NK-92 treated with Interleukin-12 subunit alpha and Interleukin-12 subunit beta, amount 100 ng/mL, for 24 hours (cell line): Measurements from ENCODE around the gene ELK4.

Experiments used
- DNase-seq: peaks from one replicate; lab custom pipeline; 2025; lab: John Stamatoyannopoulos, UW

Gene ELK4, protein sequence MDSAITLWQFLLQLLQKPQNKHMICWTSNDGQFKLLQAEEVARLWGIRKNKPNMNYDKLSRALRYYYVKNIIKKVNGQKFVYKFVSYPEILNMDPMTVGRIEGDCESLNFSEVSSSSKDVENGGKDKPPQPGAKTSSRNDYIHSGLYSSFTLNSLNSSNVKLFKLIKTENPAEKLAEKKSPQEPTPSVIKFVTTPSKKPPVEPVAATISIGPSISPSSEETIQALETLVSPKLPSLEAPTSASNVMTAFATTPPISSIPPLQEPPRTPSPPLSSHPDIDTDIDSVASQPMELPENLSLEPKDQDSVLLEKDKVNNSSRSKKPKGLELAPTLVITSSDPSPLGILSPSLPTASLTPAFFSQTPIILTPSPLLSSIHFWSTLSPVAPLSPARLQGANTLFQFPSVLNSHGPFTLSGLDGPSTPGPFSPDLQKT

DNA sequence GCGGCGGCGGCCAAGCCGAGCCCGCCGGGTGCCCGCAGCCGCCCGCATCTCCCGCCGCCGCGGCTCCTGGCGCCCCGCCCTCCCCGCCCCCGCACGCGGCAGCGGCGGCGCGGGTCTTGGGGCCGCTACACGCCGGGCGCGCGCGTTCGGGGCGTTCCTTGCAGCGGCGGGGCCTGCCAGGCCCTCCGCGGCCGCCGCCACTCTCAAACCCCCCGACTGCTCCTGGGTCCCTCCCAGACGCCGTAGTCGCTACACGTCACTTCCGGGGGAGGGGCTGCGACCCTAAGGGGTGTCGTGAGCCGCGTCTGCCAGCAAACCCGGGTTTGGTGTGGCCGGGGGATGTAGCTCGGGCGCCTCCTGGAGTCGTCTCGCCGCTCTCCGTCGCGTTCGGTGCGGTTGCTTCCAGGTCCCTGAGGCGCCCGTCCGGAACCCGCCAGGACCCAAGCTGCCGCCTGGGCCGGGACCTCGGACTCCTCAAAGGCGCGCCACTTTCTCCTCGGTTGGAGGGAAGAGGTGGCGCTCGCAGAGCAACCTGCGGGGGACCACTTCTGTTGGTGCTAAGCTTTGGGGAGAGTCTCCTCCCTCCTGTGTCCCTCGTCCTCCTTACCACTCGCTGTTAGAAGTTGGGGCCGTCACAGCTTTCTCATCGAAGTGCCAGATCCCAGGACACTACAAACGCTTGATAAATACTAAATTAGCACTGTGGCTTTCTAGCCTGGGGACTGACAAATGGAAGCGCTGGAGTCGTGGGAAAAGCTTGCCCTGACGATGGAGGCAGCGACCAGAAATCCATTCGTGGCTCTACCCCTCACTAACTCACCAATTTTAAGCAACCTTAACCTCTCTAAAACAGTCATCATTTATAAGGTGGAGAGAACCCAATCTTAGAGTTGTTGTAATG lies at the start of gene ELK4:
Gene ELK4 (minus strand): TSS at position 244 of the 901 bp plus-strand sequence. CDS start 8,129 bp downstream, outside the sequence.
- peak; percentile 99 for DNase-seq

DNA sequence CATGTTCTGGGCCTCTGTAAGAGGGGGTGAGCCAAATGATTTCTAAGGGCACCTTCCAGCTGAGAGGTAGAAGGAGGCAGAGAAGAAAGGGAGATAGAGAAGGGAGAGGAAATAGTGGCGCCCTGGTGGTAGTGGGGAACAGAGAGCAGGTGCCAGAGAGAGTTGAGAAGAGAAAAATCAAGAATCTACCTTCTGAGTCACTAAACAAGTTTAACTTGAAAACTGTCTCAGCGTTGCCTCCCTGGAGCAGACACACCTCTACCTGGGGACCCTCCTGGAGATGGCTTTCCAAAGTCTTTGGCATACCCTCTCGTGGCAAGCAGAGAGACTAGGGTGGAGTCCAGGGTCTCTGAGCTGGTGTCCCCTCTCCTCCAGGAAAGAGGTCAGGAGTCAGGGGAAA lies 49.6 kb upstream of the ELK4 start:
- DNase-seq: no peak

DNA sequence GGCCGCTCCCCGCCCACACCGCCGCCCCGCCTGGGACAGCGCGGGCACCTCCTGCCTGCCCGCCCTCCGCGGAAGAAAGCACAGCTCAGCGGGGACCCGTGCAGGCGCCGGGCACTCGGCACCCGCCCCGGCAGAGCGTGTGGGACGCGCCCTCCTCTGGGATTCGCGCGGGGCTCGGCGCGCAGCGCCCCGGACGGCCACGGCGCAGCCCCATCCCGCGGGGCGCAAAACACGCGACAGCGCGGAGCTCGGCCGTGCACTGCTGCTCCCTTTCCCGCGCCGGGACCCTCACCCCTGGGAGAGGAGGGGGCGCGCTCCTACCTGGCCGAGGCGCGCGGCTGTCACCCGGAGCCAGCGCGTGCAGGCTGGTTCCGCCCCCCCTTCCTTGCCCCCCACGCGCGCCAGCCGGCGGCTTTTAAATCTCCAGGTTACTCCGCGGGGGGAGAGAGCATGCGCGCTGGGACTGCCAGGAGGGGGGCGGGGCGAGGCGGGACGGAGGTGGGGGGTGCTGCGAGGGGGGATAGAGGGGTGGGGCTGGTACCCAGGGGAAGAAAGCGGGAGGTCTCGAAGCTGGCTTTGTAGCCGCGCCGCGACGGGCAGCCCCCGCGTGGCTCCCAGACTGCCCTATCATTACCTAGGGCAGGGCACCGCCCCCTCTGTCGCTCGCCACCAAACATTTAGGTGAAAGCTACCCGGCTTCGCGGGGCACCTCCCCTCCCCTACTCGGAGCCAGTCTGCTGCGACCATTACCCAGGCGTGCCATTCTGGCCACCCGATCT lies 48.5 kb upstream of the ELK4 start, which contains the start of gene SLC45A3:
Gene SLC45A3 (minus strand): TSS at position 437 of the 779 bp plus-strand sequence. CDS start 15,853 bp downstream, outside the sequence.
- no peak for DNase-seq

DNA sequence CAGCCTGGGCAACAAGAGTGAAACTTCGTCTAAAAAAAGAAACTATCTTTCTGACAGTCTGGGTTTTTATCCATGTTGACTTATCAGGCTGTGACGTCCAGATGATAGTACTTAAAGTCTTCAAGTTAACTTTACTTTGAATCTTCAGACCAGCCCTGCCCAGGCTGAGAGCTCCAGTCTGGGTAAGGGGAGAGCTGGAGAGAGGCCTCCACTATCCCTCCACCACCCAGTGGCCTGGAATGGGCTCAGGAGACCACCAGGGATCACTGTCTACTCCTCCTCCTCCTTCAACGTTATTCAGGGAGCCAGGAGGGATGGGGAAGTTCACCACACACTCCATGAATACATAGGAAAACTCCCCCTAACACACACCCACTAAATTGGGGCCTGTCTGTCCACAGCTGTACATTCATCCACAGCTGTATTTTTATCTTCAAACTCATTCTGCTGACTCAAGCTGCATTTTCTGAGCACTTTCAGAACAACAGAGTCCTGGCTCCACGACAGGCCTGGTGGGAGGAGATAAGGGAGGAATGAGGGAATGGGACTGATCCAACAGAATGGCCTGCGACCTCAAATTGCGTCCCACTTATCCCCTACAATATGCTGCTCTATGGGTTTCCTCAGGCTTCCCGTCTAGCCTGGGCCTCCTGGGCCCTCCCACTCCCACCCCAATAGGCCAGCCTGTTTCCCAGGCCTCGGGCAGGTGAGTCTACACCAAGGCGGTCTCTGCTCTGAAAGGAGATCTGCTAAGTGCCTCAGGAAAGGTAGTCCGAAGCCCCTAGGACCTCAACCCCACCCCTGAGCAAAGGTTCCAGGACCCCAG lies 46.7 kb upstream of the ELK4 start:
- no peak for DNase-seq

DNA sequence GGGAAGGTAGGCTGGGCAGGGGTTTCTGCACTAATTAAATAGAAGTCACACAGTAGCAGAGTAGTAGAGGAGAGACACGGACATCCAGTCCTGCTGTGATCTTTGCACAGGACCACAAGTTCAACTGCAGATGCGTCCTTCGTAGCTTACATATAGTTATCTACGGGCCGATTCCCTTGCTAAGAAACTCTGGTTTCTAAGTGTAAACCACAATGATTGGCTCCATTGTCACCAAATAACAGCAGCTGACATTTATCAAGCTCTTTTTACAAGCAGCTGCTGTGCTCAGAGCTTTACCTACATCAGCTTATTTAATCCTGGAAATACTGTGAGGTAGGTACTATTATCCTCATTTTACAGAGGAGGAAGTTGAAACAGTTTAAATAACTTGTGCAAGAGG lies 45.4 kb upstream of the ELK4 start:
- DNase-seq: no peak

DNA sequence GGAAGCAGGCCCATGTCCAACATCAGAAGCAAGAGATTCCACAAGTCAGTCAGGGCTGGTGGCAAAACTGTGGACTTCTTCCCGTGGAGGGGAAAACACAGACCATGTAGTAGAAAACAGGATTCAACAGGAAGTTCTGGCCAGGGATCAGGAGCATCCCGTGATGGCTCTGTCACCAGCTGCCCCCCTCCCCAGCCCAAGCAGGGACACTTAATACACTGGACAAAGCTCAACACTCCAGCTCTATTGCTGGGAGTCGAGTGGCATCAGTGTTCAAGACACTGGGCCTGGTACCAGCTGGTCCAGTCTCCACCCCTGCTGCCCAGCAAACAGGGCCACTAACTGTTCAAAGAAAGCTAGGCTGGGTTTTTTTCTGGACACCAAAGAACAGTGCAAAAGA lies 44.8 kb upstream of the ELK4 start:
- DNase-seq: no peak

DNA sequence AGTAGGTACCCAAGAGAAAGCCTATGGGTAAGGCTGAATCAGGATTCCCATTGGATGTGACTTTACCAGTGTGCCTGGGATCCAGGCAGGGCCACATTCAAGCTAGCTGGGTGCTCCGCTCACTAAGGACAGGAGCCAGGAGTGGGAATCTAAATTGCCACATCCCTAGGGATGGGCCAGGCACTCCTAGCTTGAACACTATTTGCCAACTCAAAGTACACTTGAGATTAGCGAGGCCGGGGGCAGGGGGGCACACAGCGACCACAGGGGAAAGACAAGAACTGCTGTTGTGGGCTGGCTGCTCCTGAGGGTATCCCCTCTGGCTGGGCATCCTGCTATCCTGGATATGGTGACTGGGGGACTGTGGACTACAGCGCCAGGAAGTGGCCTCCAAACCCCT lies 44.2 kb upstream of the ELK4 start:
- no peak for DNase-seq

DNA sequence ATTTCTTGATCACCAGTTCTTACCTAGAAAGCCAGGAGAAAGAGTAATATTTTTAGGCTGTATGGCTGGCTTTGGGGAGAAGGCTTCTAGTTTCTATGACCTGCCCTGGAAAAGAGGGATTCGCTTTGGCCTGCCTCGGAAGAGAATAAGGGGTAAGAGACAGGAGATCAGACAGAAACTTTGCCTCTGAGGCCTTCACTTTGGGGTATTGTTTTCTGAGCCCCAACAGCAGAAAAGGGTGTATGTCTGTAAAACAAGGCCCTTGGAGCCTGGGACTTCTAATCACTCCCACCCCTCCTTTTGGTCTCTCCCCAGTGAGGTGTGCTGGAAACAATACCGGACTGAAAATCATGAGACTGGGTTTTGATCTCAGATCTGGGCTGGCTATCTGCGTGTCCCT lies 43.4 kb upstream of the ELK4 start:
- no peak for DNase-seq

DNA sequence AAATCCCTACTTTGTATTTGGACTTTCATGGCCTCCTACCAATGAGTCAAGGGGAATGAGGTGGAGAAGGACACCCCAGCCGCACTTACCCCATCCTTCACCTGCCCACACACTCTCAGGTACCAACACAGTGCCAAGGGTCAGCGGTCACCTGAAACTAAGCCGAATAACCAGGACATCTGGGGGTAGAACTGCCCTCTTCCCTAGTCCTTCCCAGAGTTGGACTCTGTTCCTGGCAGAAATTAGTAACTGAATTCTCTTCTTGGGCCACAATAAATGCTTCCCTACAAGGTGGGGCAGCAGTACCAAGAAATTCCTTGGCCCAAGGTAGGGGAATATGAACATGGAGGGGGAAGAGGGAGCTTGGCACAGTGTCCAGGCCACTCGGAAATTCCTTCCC lies 41.2 kb upstream of the ELK4 start:
- no peak for DNase-seq

DNA sequence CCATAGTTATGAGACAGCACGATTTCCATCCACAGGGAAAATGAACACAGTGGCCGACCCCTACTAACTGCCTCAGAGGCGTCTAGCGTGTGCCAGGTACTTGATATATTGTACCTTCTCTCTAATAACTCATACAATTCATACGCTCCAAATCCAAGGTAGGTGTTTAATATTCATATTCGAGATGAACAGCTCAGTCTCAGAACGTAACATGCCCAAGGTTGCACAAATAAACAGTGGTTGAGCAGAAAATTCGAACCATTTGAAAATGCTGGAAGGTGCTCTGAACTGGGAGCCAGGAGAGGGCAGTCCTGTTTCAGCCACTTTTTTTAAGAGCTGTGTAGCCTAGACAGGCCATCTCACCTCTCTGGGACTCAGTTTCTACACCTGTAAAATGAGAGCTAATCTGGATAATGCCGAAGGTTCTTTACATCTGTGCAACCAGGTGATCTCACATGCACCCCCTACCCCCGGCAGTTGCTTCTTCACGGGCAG lies 40.6 kb upstream of the ELK4 start:
- DNase-seq: no peak

DNA sequence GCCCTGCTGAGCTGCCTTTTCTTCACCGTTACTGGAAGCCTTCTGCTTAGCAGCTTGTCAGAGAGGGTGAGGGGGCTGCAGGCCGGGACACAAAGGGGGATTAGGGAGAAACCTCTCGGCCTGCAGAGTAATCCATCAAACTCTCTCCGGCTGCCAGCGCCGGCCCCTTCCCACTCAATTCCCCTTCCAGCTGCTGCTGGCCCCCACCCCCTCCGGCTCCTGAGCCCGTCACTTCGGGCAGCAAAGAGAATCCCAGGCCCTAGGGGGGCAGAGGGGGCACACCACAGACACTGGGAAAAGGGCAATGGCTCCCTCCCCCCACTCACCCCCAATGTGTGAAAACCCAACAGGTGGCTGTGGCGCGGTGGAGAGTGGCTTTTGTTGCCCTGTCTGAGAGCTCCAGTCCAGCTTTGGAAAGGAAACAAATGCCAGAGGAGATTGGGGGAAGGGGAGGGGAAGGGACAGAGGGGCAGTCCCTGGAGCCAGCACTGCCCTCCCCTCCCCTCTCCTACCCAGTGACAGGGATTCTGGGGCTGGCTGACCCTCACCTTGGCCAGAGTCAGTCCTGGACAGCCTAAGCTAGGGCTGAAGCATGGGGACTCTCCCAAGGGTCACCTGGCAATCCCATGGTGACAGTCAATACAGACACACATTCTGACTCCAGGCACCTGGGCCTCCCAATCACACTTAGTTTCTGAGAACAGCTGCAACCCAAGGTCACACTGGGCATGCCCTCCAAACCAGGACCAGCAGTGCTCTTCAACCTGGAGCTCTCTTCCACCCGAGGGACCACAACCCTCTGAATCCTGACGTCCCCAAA lies 39.0 kb upstream of the ELK4 start:
- no peak for DNase-seq

DNA sequence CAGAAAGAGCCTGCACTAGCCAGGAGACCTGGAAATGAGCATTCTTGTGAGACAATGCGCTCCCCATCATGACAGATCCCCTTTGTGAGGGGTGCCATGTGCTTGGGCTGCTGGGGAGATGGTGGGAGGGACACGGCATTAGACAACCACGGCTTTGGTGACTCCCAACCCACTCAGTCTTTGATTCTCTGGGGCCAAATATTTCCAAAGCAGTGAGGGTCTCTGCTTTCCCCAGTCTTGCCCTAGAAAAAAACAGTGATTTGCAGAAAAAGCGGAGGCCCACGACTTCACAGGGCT lies 38.3 kb upstream of the ELK4 start:
- DNase-seq: no peak

DNA sequence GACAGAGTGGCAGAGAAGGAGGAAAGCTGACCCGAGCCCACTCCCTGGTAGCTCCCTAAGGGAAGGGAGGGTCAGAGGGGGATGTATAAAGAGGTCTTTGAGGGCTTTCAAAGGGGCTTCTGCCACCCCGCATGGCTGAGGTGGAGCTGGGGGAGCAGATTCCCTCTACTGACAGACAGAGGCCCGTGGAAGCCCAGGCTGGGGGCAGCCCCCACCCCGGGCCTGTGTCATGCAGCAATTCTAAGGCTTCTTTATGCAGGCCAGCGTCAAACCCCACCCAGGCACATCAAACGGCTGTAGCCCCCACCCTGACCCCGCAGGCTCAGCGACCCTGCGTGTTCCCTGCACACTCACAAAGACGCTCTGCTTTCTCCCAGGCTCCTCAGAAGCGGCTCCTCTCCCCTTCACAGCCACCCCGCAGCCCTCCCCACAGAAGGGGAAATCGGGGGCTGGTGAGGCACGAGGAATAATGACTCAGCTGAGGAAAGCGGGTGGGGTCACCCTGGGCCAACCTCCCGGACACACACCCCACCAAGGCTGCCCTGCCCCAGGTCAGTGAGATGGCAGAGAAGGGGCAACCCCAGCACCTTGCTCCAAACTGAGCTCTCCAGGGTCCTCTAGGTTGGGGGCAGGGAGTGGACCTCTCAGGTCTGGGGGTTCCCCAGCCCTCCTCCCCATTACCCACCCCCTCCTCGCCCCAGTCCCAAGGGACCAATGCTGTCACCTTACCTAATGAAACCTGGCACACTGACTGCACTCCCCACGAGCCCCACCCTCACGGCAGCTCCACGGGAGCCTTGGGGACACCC lies 37.7 kb upstream of the ELK4 start:
- DNase-seq: no peak

DNA sequence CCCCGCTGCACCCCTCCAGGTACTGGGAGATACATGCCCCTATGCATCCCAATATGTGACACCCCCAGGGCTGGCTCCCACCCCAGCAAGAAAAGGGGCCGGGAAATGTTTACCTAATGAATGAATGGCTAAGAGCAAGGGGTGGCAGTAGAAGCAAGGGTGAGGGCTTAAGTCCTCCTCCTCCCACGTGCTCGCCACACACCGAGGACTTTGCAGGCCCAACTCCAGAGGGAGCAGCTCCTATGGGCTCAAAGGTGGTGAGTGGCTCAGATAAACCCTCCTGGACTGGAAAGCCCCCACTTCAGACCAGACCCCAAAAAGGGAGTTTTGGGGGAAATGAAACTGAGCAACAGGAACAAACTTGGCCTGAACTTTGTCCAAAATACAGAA lies 37.1 kb upstream of the ELK4 start:
- DNase-seq: no peak

DNA sequence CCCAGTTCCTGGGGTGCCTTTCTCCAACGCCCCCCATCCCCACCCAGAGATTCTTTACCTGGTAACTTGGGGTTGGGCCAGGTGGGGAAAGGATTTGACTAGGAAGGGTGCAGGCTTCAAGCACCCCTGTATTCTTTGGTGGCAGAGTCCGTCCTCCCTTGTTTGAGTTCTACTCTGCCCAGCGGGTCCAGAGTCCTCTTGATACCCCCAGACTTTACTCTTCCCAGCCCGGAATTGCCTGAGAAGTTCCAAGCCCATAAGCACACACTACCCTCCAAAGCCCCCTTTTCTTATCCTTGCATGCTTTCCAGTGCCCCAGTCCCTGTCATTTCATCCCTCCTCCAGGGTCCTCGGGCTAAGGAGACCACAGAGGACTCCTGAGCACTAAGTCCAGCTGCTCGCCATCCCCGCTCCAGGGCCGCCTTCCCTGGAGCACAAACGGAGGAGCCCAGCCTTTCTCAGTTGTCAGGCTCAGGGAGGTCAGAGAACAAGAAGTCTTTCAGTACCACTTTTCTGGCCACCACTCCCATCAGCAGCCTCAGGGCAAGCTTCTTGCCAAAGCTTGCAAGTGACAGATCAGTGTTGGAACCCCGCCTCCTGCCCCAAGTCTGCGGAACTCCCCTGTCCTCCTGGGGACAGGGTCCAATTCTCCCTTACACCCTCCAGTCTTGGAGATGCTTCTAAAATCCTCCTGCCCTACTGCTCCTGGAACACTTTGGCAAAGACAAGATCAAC lies 36.3 kb upstream of the ELK4 start:
- DNase-seq: no peak

DNA sequence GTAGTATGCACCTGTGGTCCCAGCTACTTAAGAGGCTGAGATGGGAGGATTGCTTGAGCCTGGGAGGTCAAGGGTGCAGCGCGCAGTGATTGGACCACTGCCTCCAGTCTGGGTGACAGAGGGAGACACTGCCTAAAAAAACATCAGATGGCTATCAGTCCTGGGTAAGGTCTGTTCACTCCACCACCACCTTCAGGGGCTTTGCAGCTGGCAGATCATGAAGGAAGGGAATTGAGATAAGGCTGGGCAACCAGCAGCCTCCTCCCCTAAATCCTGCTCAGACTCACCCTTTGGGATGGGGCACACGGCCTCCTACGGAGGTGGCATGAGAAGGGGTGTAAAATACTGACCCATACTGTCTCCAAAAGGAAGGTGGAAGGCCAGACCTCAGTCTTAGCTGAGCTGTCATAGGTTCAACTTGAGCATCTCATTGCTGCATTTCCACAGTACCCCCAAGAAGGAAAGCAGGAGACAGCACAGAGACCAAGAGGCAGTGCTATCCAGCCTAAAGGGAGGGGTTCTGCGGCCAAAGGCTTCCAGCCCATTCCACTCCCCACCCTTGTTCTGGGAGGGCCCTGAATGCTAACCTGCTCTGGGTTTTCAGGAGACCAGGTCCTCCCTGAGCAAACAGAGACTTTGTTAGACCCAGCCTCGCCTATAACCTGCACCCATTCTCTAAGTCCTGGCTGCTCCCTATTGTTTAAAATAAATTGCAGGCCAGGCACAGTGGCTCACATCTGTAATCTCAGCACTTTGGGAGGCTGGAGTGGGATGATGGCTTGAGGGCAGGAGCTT lies 34.8 kb upstream of the ELK4 start:
- DNase-seq: no peak

DNA sequence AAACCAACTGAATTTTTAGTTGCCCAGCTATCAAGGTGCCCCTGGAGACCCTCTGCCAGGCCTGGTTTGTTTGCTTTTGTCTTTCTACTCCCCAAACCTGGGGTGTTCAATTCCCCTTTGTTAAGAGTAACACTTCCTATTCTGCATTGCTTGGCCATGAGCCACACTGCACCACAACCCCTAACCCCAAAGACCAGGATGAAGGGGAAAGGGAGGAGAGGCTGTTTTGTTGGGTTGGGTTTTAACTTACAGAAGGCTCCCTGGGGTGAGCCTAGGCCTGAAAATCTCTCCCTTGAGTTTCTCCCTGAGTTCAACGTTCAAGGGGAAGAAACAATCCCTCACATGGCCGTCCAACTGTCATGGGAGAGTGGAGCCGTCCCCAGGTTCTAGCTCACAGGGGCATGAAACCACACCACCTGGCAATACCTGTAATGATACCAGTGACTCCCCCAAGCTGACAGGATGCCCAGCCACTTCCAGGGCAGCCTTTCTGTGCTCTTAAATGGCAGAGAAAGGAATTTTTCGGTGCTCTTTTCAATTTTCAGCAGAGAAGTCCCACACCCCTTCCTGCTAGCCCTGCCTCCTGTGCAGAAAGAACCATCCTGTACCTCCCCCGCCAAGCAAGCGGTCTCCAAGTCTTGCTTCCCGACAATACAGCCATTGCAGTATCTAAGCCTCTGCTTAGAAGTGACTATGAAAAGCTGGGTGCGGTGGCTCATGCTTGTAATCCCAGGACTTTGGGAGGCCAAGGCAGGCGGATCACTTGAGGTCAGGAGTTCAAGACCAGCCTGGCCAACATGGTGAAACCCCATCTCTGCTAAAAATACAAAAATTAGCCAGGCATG lies 33.6 kb upstream of the ELK4 start:
- no peak for DNase-seq
